WTC11 (cell line): ENCODE results near the gene ARMC8.

ENCODE experiments used
- ARID4B ChIP-seq: sonication (generic); formaldehyde crosslinking; IDR thresholded peaks from 2 replicates; pipeline ENCODE4 v1.8.0; 2023; ENCODE audit warnings: missing genetic modification reagents, mild to moderate bottlenecking, borderline replicate concordance
- ATF2 ChIP-seq: sonication (generic); formaldehyde crosslinking; IDR thresholded peaks from 2 replicates; pipeline ENCODE4 v1.8.1; 2022; ENCODE audit warnings: low read depth, missing genetic modification reagents, borderline replicate concordance
- FOXJ3 ChIP-seq: sonication (generic); formaldehyde crosslinking; IDR thresholded peaks from 2 replicates; pipeline ENCODE4 v1.9.0; 2021; ENCODE audit warnings: missing genetic modification reagents, mild to moderate bottlenecking, borderline replicate concordance
- FOXP1 ChIP-seq: sonication (generic); formaldehyde crosslinking; IDR thresholded peaks from 2 replicates; pipeline ENCODE4 v1.8.0; 2022; ENCODE audit warnings: missing genetic modification reagents, mild to moderate bottlenecking, moderate library complexity, borderline replicate concordance
- JAZF1 ChIP-seq: fragments of 250-450 bp; sonication (Bioruptor Pico); IDR thresholded peaks from 2 replicates; pipeline ENCODE4 v1.9.0; 2021; ENCODE audit warnings: moderate library complexity, mild to moderate bottlenecking, inconsistent platforms
- JUN ChIP-seq: sonication (generic); formaldehyde crosslinking; IDR thresholded peaks from 2 replicates; pipeline ENCODE4 v1.8.0; 2023; ENCODE audit warnings: mild to moderate bottlenecking, missing genetic modification reagents
- ZNF532 ChIP-seq: fragments of 250-450 bp; sonication (Bioruptor Pico); IDR thresholded peaks from 2 replicates; pipeline ENCODE4 v1.9.0; 2021; ENCODE audit warnings: mild to moderate bottlenecking, borderline replicate concordance
- TF ChIP-seq, protein P1 (sequence below): fragments of 200-600 bp; IDR thresholded peaks from 2 replicates; pipeline ENCODE4 v1.8.0; 2022; ENCODE audit warnings: antibody characterized with exemption
- TF ChIP-seq, protein P2 (sequence below): sonication (generic); formaldehyde crosslinking; IDR thresholded peaks from 2 replicates; pipeline ENCODE4 v1.8.0; 2022; ENCODE audit warnings: mild to moderate bottlenecking, missing genetic modification reagents
- TF ChIP-seq, protein P3 (sequence below): sonication (generic); formaldehyde crosslinking; IDR thresholded peaks from 2 replicates; pipeline ENCODE4 v1.8.0; 2022; ENCODE audit warnings: mild to moderate bottlenecking, missing genetic modification reagents

DNA sequence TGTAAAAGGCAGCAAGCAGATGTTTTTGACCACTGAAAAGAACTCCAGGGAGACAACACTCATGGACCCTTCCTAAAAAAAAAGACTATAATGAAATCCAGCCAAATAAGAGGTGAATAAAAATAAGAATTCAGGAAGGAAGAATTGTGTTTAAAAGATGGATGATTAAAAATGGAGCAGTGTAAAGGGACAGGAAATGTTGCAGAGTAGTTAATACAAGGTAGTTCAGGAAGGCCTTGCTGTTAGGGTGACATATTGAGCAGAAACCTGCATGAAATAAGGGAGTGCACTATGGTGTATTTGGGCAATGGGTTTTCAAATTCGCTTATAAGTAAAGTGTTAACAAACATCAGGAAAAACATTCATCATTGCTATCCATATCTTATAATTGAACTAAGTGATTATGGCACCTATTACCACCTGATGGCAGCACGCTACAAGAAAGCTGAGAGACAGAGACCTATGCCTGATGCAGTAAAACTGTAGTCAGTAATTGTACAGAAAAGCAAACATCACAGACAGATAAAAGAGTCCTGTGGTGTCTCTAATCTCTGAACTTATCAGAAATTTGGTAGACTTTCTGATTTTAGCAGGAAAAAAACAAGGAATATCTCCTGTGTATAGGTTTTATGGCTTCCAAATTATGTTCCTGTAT, 6.6 kb upstream of the ARMC8 start:
- TF ChIP-seq ZNF532 (CRISPR knock-in tag) (no peak), FOXP1 (CRISPR knock-in tag) (no peak), ATF2 (CRISPR knock-in tag) (no peak), ARID4B (CRISPR knock-in tag) (no peak), JAZF1 (CRISPR knock-in tag) (no peak), FOXJ3 (CRISPR knock-in tag) (no peak), JUN (CRISPR knock-in tag) (no peak)
- TF ChIP-seq, protein P1, sequence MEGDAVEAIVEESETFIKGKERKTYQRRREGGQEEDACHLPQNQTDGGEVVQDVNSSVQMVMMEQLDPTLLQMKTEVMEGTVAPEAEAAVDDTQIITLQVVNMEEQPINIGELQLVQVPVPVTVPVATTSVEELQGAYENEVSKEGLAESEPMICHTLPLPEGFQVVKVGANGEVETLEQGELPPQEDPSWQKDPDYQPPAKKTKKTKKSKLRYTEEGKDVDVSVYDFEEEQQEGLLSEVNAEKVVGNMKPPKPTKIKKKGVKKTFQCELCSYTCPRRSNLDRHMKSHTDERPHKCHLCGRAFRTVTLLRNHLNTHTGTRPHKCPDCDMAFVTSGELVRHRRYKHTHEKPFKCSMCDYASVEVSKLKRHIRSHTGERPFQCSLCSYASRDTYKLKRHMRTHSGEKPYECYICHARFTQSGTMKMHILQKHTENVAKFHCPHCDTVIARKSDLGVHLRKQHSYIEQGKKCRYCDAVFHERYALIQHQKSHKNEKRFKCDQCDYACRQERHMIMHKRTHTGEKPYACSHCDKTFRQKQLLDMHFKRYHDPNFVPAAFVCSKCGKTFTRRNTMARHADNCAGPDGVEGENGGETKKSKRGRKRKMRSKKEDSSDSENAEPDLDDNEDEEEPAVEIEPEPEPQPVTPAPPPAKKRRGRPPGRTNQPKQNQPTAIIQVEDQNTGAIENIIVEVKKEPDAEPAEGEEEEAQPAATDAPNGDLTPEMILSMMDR = no peak
- TF ChIP-seq, protein P2, sequence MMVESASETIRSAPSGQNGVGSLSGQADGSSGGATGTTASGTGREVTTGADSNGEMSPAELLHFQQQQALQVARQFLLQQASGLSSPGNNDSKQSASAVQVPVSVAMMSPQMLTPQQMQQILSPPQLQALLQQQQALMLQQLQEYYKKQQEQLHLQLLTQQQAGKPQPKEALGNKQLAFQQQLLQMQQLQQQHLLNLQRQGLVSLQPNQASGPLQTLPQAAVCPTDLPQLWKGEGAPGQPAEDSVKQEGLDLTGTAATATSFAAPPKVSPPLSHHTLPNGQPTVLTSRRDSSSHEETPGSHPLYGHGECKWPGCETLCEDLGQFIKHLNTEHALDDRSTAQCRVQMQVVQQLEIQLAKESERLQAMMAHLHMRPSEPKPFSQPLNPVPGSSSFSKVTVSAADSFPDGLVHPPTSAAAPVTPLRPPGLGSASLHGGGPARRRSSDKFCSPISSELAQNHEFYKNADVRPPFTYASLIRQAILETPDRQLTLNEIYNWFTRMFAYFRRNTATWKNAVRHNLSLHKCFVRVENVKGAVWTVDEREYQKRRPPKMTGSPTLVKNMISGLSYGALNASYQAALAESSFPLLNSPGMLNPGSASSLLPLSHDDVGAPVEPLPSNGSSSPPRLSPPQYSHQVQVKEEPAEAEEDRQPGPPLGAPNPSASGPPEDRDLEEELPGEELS (CRISPR knock-in tag) = no peak
- TF ChIP-seq, protein P3, sequence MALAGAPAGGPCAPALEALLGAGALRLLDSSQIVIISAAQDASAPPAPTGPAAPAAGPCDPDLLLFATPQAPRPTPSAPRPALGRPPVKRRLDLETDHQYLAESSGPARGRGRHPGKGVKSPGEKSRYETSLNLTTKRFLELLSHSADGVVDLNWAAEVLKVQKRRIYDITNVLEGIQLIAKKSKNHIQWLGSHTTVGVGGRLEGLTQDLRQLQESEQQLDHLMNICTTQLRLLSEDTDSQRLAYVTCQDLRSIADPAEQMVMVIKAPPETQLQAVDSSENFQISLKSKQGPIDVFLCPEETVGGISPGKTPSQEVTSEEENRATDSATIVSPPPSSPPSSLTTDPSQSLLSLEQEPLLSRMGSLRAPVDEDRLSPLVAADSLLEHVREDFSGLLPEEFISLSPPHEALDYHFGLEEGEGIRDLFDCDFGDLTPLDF (CRISPR knock-in tag) = no peak
